Osteoblast (primary cell): ENCODE measurements around the gene SGTA. TPM values are rescaled to one million over a fixed set of nuclear protein-coding genes. Genes with fewer than 3 reads are reported as not detected.

Experiments used
- DNase-seq: peaks from one replicate; pipeline ENCODE4 v3.0.0; 2011; ENCODE audit warnings: low spot score, mixed read lengths; ENCODE audit not compliant: insufficient read length; ENCODE audit errors: missing footprints
- H2AFZ ChIP-seq: 2 replicates; pipeline ENCODE4 v1.6.0; 2011; ENCODE audit warnings: mild to moderate bottlenecking, low read length
- H3K27ac ChIP-seq: 2 replicates; pipeline ENCODE4 v1.5.1; 2011; ENCODE audit warnings: mild to moderate bottlenecking, low read depth, low read length, moderate library complexity
- H3K27me3 ChIP-seq: 2 replicates; pipeline ENCODE4 v1.6.0; 2012; ENCODE audit warnings: mild to moderate bottlenecking, control low read depth, inconsistent platforms, low read length, moderate library complexity; ENCODE audit not compliant: insufficient read depth
- H3K36me3 ChIP-seq: 2 replicates; pipeline ENCODE4 v1.5.1; 2011; ENCODE audit warnings: mild to moderate bottlenecking, low read length, control low read depth, moderate library complexity; ENCODE audit not compliant: insufficient read depth
- H3K4me1 ChIP-seq: 2 replicates; pipeline ENCODE4 v1.5.1; 2011; ENCODE audit warnings: mild to moderate bottlenecking, low read length, control low read depth, moderate library complexity; ENCODE audit not compliant: insufficient read depth
- H3K4me2 ChIP-seq: 2 replicates; pipeline ENCODE4 v1.6.0; 2011; ENCODE audit warnings: mild to moderate bottlenecking, low read length; ENCODE audit not compliant: insufficient read depth
- H3K4me3 ChIP-seq: fragments of 200-600 bp; sonication (generic); 3 replicates; pipeline ENCODE4 v1.5.1; 2012; ENCODE audit warnings: mild to moderate bottlenecking, low read length, inconsistent platforms; ENCODE audit not compliant: insufficient read depth
- H3K79me2 ChIP-seq: 2 replicates; pipeline ENCODE4 v1.6.0; 2012; ENCODE audit warnings: mild to moderate bottlenecking, low read length, control low read depth, inconsistent platforms; ENCODE audit not compliant: insufficient read depth
- H3K9me3 ChIP-seq: 2 replicates; pipeline ENCODE4 v1.5.1; 2011; ENCODE audit warnings: low read depth, low read length, control low read depth
- H4K20me1 ChIP-seq: 2 replicates; pipeline ENCODE4 v1.6.0; 2012; ENCODE audit warnings: mild to moderate bottlenecking, low read length, control low read depth; ENCODE audit not compliant: insufficient read depth
- total RNA-seq: library from RNA; depleted of rRNA; stranded (reverse); fragments of >200 nt; gene quantifications from 2 replicates; pipeline ENCODE4 v1.2.3, GENCODE V29; 2012
- TF ChIP-seq, protein P1 (sequence below): IDR thresholded peaks from 2 replicates; pipeline ENCODE4 v1.5.1; 2011; ENCODE audit warnings: mild to moderate bottlenecking, low read depth, low read length, moderate library complexity; ENCODE audit errors: extremely low read depth

Gene SGTA
- total RNA-seq, 1 donor = 38.7 TPM

GRCh38 chr19:2768365-2769132, 14.5 kb downstream of the SGTA start:
- no peak overlapping the region for H3K27ac ChIP-seq
- TF ChIP-seq, protein P1, sequence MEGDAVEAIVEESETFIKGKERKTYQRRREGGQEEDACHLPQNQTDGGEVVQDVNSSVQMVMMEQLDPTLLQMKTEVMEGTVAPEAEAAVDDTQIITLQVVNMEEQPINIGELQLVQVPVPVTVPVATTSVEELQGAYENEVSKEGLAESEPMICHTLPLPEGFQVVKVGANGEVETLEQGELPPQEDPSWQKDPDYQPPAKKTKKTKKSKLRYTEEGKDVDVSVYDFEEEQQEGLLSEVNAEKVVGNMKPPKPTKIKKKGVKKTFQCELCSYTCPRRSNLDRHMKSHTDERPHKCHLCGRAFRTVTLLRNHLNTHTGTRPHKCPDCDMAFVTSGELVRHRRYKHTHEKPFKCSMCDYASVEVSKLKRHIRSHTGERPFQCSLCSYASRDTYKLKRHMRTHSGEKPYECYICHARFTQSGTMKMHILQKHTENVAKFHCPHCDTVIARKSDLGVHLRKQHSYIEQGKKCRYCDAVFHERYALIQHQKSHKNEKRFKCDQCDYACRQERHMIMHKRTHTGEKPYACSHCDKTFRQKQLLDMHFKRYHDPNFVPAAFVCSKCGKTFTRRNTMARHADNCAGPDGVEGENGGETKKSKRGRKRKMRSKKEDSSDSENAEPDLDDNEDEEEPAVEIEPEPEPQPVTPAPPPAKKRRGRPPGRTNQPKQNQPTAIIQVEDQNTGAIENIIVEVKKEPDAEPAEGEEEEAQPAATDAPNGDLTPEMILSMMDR = no peak
- peak; percentile 38 for DNase-seq
- peaks cover 28% of the 10 kb centered on the region for H3K36me3 ChIP-seq
- no peak overlapping the region for H3K4me3 ChIP-seq
- H3K27me3 ChIP-seq = no peaks in the 10 kb centered on the region
- H2AFZ ChIP-seq = no peak overlapping the region
- peaks cover 61% of the 10 kb centered on the region for H3K79me2 ChIP-seq
- no peaks in the 10 kb centered on the region for H3K4me1 ChIP-seq
- no peaks in the 10 kb centered on the region for H3K9me3 ChIP-seq
- H3K4me2 ChIP-seq = no peak overlapping the region
- peaks cover 38% of the 10 kb centered on the region for H4K20me1 ChIP-seq

- Histone ChIP-seq H3K79me2 (peaks cover 60% of the 10 kb centered on the region), H3K4me2 (no peak overlapping the region), H3K27me3 (no peaks in the 10 kb centered on the region), H3K36me3 (peaks cover 30% of the 10 kb centered on the region), H2AFZ (no peak overlapping the region), H3K9me3 (no peaks in the 10 kb centered on the region), H3K4me1 (no peaks in the 10 kb centered on the region), H3K27ac (no peak overlapping the region), H3K4me3 (no peak overlapping the region), H4K20me1 (peaks cover 38% of the 10 kb centered on the region)
- peak; percentile 62 for DNase-seq
- TF ChIP-seq, protein P1 = no peak
These were observed 15.4 kb downstream of the SGTA start for GRCh38 chr19:2767688-2768087.

- H3K36me3 ChIP-seq = peaks cover 32% of the 10 kb centered on the region
- peak; percentile 58 for DNase-seq
- no peak overlapping the region for H3K27ac ChIP-seq
- H3K27me3 ChIP-seq = no peaks in the 10 kb centered on the region
- no peaks in the 10 kb centered on the region for H3K9me3 ChIP-seq
- H3K79me2 ChIP-seq = peaks cover 51% of the 10 kb centered on the region
- no peak overlapping the region for H2AFZ ChIP-seq
- H3K4me3 ChIP-seq = no peak overlapping the region
- H3K4me2 ChIP-seq = no peak overlapping the region
- TF ChIP-seq, protein P1 = no peak
- H3K4me1 ChIP-seq = no peaks in the 10 kb centered on the region
- H4K20me1 ChIP-seq = peaks cover 29% of the 10 kb centered on the region
These were observed 16.3 kb downstream of the SGTA start for GRCh38 chr19:2766594-2767372.

DNA sequence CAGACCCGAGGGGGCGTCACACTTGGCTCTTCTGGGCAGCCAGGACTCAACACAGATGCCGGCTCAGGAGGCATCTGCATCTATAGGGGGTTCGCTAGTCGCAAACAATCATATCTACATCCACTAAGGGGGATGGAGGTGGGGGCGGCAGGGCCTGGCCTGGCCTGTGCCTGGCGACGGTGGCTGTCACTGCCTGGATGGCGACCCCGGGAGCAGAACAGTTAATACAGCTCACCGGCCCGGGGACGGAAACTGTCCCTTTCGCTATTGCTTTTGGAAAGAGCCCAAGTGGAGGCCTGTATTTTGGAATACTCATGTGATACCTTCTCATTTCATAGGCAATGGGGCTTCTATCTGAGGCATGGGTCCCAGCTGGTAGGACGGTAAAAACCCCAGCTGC, 17.7 kb downstream of the SGTA start:
- H3K36me3 ChIP-seq = peaks cover 43% of the 10 kb centered on the region
- H3K4me2 ChIP-seq = no peak overlapping the region
- TF ChIP-seq, protein P1 = no peak
- DNase-seq = peak; percentile 22
- H3K27ac ChIP-seq = no peak overlapping the region
- peaks cover 21% of the 10 kb centered on the region for H4K20me1 ChIP-seq
- H3K79me2 ChIP-seq = peaks cover 37% of the 10 kb centered on the region
- H3K4me3 ChIP-seq = no peak overlapping the region
- H3K9me3 ChIP-seq = no peaks in the 10 kb centered on the region
- H3K4me1 ChIP-seq = no peaks in the 10 kb centered on the region
- H3K27me3 ChIP-seq = no peaks in the 10 kb centered on the region
- no peak overlapping the region for H2AFZ ChIP-seq
